Measurements from ENCODE around the gene DIS3L2.

DNA sequence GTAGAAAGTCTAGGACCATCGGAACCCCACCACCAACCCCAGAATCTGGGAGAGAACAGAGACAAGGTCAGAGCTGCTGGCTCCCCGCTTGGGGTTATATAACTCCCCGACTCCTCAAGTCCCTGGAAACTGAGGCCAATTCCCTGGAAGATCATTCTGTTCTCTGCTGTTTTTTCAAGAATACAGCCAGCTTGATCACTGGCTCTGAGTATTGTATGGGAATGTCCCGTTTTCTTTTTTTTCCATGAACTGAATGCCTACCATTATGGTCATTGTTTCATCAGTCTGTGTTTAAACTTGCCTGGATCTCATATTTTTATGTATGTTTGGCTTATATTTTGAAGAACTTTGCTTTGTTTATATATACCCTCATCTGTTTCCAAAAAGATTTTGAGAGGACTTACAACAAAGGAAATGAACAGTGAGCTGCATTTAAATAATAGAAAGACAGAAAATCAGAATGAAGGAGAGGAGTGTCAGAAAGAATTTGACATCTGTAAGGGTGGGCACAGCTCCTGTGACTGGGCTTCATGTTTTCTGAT, 327.0 kb downstream of the DIS3L2 start:
- no peak for TF ChIP-seq SUZ12 (IDR thresholded peaks at IDR 0.05)
- no peak for TF ChIP-seq FOXM1 (IDR thresholded peaks at IDR 0.05; ENCODE audit: borderline replicate concordance)
- TF ChIP-seq LEF1 (IDR thresholded peaks at IDR 0.05; ENCODE audit: borderline replicate concordance), result no peak
- TF ChIP-seq NFRKB (IDR thresholded peaks at IDR 0.05), result no peak
- no peak for TF ChIP-seq BHLHE40 (IDR thresholded peaks at IDR 0.05; ENCODE audit: borderline replicate concordance)
- TF ChIP-seq L3MBTL2 (conservative IDR thresholded peaks at IDR 0.05), result no peak
- no peak for TF ChIP-seq FOXK2 (IDR thresholded peaks at IDR 0.05)
- no peak for TF ChIP-seq ELF4 (IDR thresholded peaks at IDR 0.05)
- no peak for TF ChIP-seq TARDBP (IDR thresholded peaks at IDR 0.05)
- TF ChIP-seq HDGF (IDR thresholded peaks at IDR 0.05; ENCODE audit: borderline replicate concordance), result no peak
- TF ChIP-seq ARNT (IDR thresholded peaks at IDR 0.05), result no peak
- no peak for TF ChIP-seq ZNF384 (IDR thresholded peaks at IDR 0.05)

Measured in HEK293T (cell line).